Smooth muscle cell of bladder (primary cell): ENCODE data around the gene KIAA1191. TPM values are rescaled to one million over a fixed set of nuclear protein-coding genes. Genes with fewer than 3 reads are reported as not detected.

Experiments
- total RNA-seq: library from RNA; depleted of rRNA; stranded (reverse); fragments of >200 nt; gene quantifications from 2 replicates; pipeline ENCODE4 v1.2.3, GENCODE V29; 2014

Gene KIAA1191, protein sequence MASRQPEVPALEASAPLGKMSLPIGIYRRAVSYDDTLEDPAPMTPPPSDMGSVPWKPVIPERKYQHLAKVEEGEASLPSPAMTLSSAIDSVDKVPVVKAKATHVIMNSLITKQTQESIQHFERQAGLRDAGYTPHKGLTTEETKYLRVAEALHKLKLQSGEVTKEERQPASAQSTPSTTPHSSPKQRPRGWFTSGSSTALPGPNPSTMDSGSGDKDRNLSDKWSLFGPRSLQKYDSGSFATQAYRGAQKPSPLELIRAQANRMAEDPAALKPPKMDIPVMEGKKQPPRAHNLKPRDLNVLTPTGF
- 51.9 and 92.4 TPM in 2 replicates for total RNA-seq

DNA sequence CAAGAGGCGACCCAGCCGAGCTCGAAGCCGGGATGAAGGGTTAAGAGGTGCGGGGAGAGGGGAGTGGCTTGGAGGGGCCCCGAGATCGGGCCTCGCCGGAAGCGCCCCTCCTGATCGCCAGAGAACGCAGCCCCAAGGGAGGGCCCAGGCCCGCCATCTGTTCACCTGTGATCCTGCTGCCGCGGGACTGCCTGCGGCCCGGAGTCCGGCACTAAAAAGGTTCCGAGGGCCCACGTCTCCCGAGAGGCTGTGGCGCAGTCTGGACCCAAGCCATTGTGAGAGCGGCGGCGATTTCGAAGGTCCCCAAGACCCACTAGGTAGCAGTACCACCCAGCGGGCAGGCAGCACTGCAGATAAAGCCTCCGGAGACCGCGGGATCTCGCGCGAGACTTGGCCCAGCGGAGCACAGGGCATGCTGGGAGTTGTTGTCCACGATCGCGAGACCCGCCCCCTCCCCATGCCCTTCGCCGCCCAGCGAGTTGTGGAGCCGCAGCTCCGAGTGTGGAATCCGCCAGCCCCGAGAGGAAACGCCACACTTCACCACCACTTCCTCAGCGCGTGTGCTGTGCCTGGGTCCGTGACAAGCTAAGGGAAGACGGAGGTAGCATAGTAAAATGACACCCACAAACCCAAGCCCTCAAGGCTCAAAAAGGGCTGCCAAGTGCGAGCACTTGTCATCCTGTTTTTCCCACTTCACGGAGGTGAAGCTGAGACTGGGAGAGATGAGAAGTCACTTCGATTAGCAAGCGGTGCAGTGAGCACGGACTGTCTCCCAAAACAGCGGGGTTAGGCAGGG lies at the start of gene KIAA1191:
KIAA1191 (minus strand) TSS at position 328 of the 796 bp plus-strand sequence. CDS start 2,256 bp downstream, outside the sequence.

DNA sequence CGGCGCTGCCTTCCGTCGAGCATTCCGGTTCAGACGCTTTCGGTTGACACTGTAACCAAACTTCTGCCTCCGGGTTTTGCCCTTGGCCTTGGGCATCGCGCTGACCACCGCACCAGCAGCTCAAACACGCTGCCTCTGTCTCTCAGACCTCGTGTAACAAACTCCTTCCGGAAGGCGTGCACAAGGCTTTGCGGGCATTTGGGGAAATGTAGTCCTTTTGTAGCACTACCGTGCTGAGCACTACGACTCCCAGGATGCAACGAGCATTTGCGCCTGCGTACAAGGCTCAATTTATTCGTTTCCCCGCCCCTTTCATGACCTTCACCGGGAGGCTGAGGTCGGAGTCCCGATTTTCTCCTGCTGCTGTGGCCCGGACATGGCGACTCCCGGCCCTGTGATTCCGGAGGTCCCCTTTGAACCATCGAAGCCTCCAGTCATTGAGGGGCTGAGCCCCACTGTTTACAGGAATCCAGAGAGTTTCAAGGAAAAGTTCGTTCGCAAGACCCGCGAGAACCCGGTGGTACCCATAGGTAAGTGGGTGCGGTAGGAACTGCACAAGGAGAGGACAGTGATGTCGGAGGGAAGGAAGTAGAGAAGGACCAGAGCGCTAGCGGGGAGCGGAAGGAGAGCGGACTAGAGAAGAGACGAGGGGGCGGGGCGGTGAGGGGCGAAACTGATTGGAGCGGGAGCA lies 27.0 kb upstream of the KIAA1191 start, which contains the start of the genes HIGD2A and NOP16:
HIGD2A (plus strand) TSS at position 308 of the 691 bp plus-strand sequence; CDS start at position 377, 69 bp downstream.
NOP16 (minus strand) TSS at position 155 of the 691 bp plus-strand sequence; CDS start at position 96, 59 bp downstream.

DNA sequence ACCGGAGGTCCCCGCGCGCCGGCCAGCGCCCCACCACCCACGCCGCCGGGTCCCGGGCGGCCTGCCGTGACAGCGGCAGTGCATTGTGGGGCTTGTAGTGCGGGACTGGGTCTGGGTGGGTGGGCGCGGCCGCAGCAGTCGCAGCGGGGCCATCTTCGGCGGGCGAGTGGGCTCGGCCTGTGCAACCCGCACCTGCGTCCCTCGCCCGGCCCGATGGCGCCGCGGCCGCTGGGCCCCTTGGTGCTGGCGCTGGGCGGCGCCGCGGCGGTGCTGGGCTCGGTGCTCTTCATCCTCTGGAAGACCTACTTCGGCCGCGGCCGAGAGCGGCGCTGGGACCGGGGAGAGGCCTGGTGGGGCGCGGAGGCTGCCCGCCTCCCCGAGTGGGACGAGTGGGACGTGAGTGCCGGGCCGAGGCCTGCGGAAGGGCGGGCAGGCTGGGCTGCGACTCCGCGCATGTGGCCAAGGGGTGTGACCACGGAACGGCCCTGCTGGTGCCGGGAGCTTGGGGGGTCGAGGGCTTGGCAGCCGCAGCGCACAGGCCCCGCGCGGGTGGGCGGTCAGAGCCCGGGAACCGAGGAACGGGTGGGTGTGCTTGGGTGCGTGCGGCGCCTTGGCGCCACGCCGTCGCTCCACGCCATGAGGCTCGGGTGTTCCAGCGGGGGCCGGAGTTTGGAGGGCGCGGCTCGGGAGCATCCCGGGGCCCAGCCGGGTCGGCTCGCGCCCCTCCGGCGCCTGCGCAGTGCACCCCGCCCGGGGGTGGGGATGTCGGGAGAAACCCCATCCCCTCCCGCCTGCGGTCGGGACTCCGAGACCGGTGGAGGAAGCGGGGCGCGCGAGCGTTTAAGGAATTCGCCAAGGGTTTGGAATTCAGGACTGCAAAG lies 4.0 kb upstream of the KIAA1191 start, which contains the start of gene ARL10:
ARL10 (plus strand) TSS at position 137 of the 881 bp plus-strand sequence; CDS start at position 214, 77 bp downstream.

Other genes with a start within 250 kb of the KIAA1191 start
- 2.7 and 3.7 TPM in 2 replicates for gene SIMC1, start 123.3 kb downstream of the KIAA1191 start, total RNA-seq
- 4.7 and 9.5 TPM in 2 replicates for gene ARL10, start 3.7 kb upstream of the KIAA1191 start, total RNA-seq
- gene NOP16, start 26.8 kb upstream of the KIAA1191 start, total RNA-seq = 10.0 and 16.5 TPM in 2 replicates
- gene HIGD2A, start 27.0 kb upstream of the KIAA1191 start, total RNA-seq = 28.2 and 32.3 TPM in 2 replicates
- 99.0 and 107 TPM in 2 replicates for gene CLTB, start 54.8 kb upstream of the KIAA1191 start, total RNA-seq
- 38.2 and 41.0 TPM in 2 replicates for gene FAF2, start 86.6 kb upstream of the KIAA1191 start, total RNA-seq
- gene RNF44, start 175.6 kb upstream of the KIAA1191 start, total RNA-seq = 0.57 and 1.1 TPM in 2 replicates
- 0.28 TPM in 1 of 2 replicates, not detected in the other for gene CDHR2, start 187.6 kb upstream of the KIAA1191 start, total RNA-seq
- 1.1 and 1.3 TPM in 2 replicates for gene GPRIN1, start 248.4 kb upstream of the KIAA1191 start, total RNA-seq